ENCODE results near the gene SART3. TPM values are rescaled to one million over a fixed set of nuclear protein-coding genes. Genes with fewer than 3 reads are reported as not detected.
"Not testable (repeated sequence)": the region's sequence is repeated elsewhere in the genome, so short reads cannot be mapped to it uniquely, and the experiment has no call there.

The SART3 gene
- total and polyA plus RNA-seq, 2 experiments from 2014 or later: 23.2 to 145 TPM

DNA sequence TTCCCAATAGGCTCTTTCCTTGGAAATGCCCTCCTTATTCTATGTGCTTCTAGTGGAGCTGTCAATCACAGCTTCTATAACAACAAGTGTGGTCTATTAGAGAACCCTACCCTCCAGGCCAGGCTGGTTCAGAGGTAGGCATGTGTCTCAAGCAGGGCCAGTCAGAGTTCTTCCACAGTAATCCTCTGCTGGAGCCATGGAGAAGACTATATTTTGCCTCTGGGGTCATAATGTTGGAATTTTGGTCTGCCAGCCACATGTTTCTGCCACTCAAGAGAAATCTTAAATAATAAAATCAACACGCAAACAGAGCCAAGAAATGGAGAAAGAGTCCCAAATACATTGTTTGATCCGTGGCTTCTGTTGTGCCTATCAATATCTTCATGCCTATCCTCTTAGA lies 69.7 kb downstream of the SART3 start:
- Histone ChIP-seq H3K4me1 (ENCODE audit: low read depth) (no peaks in the 10 kb centered on the region), H3K27ac (no peak overlapping the region), H3K27me3 (no peaks in the 10 kb centered on the region), H3K4me3 (no peak overlapping the region), H3K36me3 (no peaks in the 10 kb centered on the region), H3K9me3 (ENCODE audit: low read depth) (no peaks in the 10 kb centered on the region)
- no peak for TF ChIP-seq CTCF (IDR thresholded peaks at IDR 0.05; ENCODE audit: low read depth, low read length)
- DNase-seq (ENCODE audit: low read depth in 1 of 2, low spot score in 1 of 2): no peak

DNA sequence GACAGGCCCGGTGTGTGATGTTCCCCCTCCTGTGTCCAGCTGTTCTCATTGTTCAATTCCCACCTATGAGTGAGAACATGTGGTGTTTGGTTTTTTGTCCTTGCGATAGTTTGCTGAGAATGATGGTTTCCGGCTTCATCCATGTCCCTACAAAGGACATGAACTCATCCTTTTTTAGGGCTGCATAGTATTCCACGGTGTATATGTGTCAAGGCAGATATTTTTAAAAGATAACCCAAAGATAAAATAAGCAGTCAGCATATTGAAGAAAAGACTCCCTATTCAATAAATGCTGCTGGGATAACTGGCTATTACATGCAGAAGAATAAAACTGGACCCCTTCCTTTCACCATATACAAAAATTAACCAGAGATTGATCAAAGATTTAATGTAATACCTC lies 73.9 kb downstream of the SART3 start:
- not testable (repeated sequence) for H3K27me3 ChIP-seq; H3K36me3 ChIP-seq; H3K4me1 ChIP-seq (ENCODE audit: low read depth); H3K9me3 ChIP-seq (ENCODE audit: low read depth); H3K4me3 ChIP-seq; H3K27ac ChIP-seq; DNase-seq (ENCODE audit: low read depth in 1 of 2, low spot score in 1 of 2)

- not testable (repeated sequence) for H3K36me3 ChIP-seq; H3K4me1 ChIP-seq (ENCODE audit: low read depth); H3K4me3 ChIP-seq; DNase-seq (ENCODE audit: low read depth in 1 of 2, low spot score in 1 of 2); H3K27me3 ChIP-seq; H3K9me3 ChIP-seq (ENCODE audit: low read depth); H3K27ac ChIP-seq
Measured at GRCh38 chr12:108485371-108485770, 75.6 kb downstream of the SART3 start.

DNA sequence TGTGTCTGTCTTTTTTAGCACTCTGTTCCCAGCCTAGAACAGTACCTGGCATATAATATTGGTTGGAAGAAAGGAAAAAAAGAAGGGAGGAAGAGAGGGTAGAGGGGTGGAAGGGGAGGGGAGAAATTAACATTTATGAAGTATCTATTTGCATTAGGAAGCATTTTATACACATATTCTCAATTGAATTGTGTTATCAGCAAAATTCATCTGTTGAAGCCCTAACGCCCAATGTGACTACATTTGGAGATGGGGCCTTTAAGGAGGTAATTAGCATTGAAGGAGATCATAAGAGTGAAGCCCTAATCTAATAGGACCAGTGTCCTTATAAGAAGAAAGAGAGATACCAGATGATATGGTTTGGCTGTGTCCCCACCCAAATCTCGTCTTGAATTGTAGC lies 76.1 kb downstream of the SART3 start:
- no peaks in the 10 kb centered on the region for H3K36me3 ChIP-seq
- no peaks in the 10 kb centered on the region for H3K4me1 ChIP-seq (ENCODE audit: low read depth)
- H3K27me3 ChIP-seq: no peaks in the 10 kb centered on the region
- H3K4me3 ChIP-seq: no peak overlapping the region
- H3K27ac ChIP-seq: no peak overlapping the region
- no peak for TF ChIP-seq CTCF (IDR thresholded peaks at IDR 0.05; ENCODE audit: low read depth, low read length)
- DNase-seq (ENCODE audit: low read depth in 1 of 2, low spot score in 1 of 2): no peak
- H3K9me3 ChIP-seq (ENCODE audit: low read depth): no peaks in the 10 kb centered on the region

GRCh38 chr12:108484431-108484830 lies 76.5 kb downstream of the SART3 start:
- no peaks in the 10 kb centered on the region for H3K27me3 ChIP-seq
- no peak for DNase-seq (ENCODE audit: low read depth in 1 of 2, low spot score in 1 of 2)
- TF ChIP-seq CTCF (IDR thresholded peaks at IDR 0.05; ENCODE audit: low read depth, low read length): no peak
- H3K4me3 ChIP-seq: no peak overlapping the region
- H3K36me3 ChIP-seq: no peaks in the 10 kb centered on the region
- H3K9me3 ChIP-seq (ENCODE audit: low read depth): no peaks in the 10 kb centered on the region
- no peaks in the 10 kb centered on the region for H3K4me1 ChIP-seq (ENCODE audit: low read depth)
- H3K27ac ChIP-seq: no peak overlapping the region

DNA sequence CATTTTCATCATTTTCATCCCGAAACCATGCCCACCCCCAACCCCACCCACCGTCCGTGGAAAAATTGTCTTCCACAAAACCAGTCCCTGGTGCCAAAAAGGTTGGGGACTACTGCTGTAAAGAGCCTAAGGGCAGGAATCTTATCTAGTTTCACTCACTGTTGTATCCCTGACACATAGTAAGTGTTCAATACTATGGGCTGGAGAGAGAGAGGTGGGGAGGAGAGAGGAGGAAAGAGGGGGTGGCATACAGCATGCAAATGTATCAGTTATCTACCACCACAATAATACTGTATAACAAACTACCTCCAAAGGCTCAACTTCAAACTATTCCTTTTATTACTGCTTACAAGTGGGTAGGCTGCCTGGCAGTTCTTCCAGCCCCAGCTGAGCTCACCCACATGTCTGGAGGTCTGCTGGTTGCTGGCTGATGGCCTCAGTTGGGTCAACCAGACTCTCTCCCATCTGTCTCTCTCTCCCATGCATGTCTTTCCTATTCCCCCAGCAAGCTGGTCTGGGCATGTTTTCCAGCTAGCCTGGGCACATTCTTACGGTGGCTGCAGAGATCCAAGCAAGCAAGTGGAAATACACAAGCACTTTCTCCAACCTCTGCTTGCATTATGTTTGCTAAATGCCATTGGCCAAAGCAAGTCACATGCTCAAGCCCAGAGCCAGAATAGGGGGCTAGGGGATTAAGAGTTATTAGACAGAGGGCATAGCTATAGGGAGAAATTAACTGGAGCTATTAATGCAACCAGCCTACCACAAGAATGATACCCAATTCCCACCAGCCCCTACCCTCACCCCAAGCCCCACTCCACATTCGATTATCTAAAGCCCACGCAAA lies 77.5 kb downstream of the SART3 start:
- Histone ChIP-seq H3K36me3 (no peaks in the 10 kb centered on the region), H3K27ac (no peak overlapping the region), H3K4me1 (ENCODE audit: low read depth) (no peaks in the 10 kb centered on the region), H3K27me3 (no peaks in the 10 kb centered on the region), H3K4me3 (no peak overlapping the region), H3K9me3 (ENCODE audit: low read depth) (no peaks in the 10 kb centered on the region)
- TF ChIP-seq CTCF (IDR thresholded peaks at IDR 0.05; ENCODE audit: low read depth, low read length): no peak
- DNase-seq (ENCODE audit: low read depth in 1 of 2, low spot score in 1 of 2): no peak
